ENCODE results near the gene DGKZ. TPM values are rescaled to one million over a fixed set of nuclear protein-coding genes. Genes with fewer than 3 reads are reported as not detected.

DGKZ gene
- 40.9 to 51.3 TPM (median 48.2 TPM) in 5 replicates for total RNA-seq (2022; extraction: Qiagen RNA extraction; ENCODE audit: low read depth)

GRCh38 chr11:46346886-46347636 lies at the start of gene DGKZ:
TSS of gene DGKZ (plus strand) at chr11:46347463. CDS start at chr11:46347660, 197 bp downstream.

GRCh38 chr11:46381048-46381818 lies 34.0 kb downstream of the DGKZ start, which contains the start of gene MDK:
TSS of gene MDK (plus strand) at chr11:46381669. CDS start at chr11:46382058, 389 bp downstream.

DNA sequence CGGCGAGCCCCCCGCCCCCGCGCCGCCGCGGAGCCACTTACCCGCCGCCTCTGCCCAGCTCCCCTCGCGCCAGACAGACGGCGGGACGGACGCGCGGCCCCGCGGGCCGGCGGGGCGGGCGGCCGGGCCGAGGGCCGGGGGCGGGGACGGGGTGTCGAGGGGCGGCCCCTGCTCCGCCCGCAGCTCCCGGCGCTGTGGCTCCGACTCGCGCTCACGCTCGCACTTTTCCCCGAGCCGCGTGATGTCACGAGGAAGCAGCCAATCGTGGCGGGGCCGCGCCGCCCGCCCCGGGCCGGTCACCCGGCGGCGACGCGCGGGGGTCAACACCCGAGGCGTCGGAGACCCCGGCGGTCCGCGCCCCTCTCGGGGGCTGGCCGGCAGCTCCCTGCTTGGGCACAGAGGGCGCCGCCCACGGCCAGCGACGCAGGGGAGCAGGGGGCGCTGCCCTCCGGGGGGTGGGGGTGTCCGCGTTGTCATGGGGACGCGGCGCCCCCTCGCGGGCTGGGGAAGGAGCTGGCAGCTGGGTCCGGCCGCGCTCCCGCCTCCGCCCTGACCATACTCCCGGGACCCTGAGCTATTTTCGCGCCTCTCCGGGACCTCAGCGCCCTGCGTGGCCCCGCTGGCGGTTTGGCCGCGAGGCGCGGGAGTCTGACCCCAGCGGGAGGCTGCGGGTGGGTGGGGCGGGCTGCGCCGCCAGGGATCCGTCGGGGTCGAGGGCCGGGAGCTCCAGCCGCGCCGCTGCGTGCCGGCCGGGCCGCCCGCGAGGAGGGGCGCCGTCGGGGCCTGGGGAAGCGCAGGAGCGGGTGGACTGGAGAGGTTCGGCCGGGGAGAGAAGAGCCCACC lies 44.5 kb downstream of the DGKZ start, which contains the start of gene CHRM4:
Gene CHRM4, minus strand, starts transcription at position 199 of the 843 bp plus-strand sequence. CDS start 5,219 bp downstream, outside the sequence.

Other genes with a start within 250 kb of the DGKZ start
- 8.4 to 11.7 TPM (median 11.1 TPM) in 5 replicates for gene PHF21A, start 226.0 kb upstream of the DGKZ start, total RNA-seq (2022; extraction: Qiagen RNA extraction; ENCODE audit: low read depth)
- gene CREB3L1, start 69.8 kb upstream of the DGKZ start, total RNA-seq (2022; extraction: Qiagen RNA extraction; ENCODE audit: low read depth), result 4.7 to 6.0 TPM (median 5.5 TPM) in 5 replicates
- gene MDK, start 34.2 kb downstream of the DGKZ start, total RNA-seq (2022; extraction: Qiagen RNA extraction; ENCODE audit: low read depth), result 15.7 to 19.8 TPM (median 18.8 TPM) in 5 replicates
- gene CHRM4, start 44.3 kb downstream of the DGKZ start, total RNA-seq (2022; extraction: Qiagen RNA extraction; ENCODE audit: low read depth), result 0.30 to 0.66 TPM (median 0.50 TPM) in 5 replicates
- 12.9 to 16.4 TPM (median 14.0 TPM) in 5 replicates for gene AMBRA1, start 246.6 kb downstream of the DGKZ start, total RNA-seq (2022; extraction: Qiagen RNA extraction; ENCODE audit: low read depth)